H1 (cell line): ENCODE measurements around the gene NFAT5. TPM values are rescaled to one million over a fixed set of nuclear protein-coding genes. Genes with fewer than 3 reads are reported as not detected.

ENCODE experiments used
- BCL11A ChIP-seq, 2 experiments: IDR thresholded peaks; one replicate each; pipeline ENCODE4 v1.6.1; 2011; ENCODE audit warnings: low read depth in 2 of 2, low read length in 2 of 2, mild to moderate bottlenecking in 2 of 2
- BRCA1 ChIP-seq: IDR thresholded peaks from 2 replicates; pipeline ENCODE4 v1.6.1; 2012; ENCODE audit warnings: low read depth, low read length, improper control_type of control experiment
- CBX8 ChIP-seq: fragments of 300-800, 300-1000 bp; sonication (generic); IDR thresholded peaks from 2 replicates; pipeline ENCODE4 v1.7.1; 2016; ENCODE audit warnings: low read depth, low read length, borderline replicate concordance
- KDM5A ChIP-seq: fragments of 200-600 bp; IDR thresholded peaks from 2 replicates; pipeline ENCODE4 v1.7.1; 2012; ENCODE audit warnings: mild to moderate bottlenecking, low read length, inconsistent platforms, mixed read lengths
- NANOG ChIP-seq: IDR thresholded peaks from 2 replicates; pipeline ENCODE4 v1.6.1; 2011; ENCODE audit warnings: low read length, low read depth, mild to moderate bottlenecking, inconsistent platforms; ENCODE audit not compliant: insufficient read depth, poor library complexity, severe bottlenecking
- TAF1 ChIP-seq: IDR thresholded peaks from 2 replicates; pipeline ENCODE4 v1.6.1; 2011; ENCODE audit warnings: mild to moderate bottlenecking, low read depth, low read length
- USF2 ChIP-seq: IDR thresholded peaks from 2 replicates; pipeline ENCODE4 v1.6.1; 2011; ENCODE audit warnings: low read length, improper control_type of control experiment
- polyA plus RNA-seq, 7 experiments: library from polyadenylated mRNA; depleted of rRNA in 3 of 7; stranded (reverse) in 5 of 7; unstranded in 2 of 7; fragments of >200 nt in 5 of 7; fragments of 200-250 nt in 2 of 7; gene quantifications; 1 replicate in 5 of 7; 2 replicates in 1 of 7; 4 replicates in 1 of 7; pipeline versions ENCODE4 v1.2.1 to v1.2.3, GENCODE V29; 2011 to 2013; ENCODE audit warnings: missing spikeins in 2 of 7, mixed read lengths in 2 of 7
- total RNA-seq: library from RNA; stranded (reverse); fragmentation: NEBNext Ultra II Directional; extraction: Animal tissue kit (Norgen Biotek cat#: 25700); gene quantifications from 2 replicates; pipeline ENCODE4 v1.2.1, GENCODE V29; 2021

Gene NFAT5
- total and polyA plus RNA-seq, 2 of the 8 experiments (the other 6 are each of a cell fraction or from before 2014, with no cell fraction given), result 8.9 to 29.0 TPM

- TF ChIP-seq CBX8 (no peak), KDM5A (no peak), TAF1 (no peak), BCL11A (IDR thresholded peaks at IDR 0.05; ENCODE audit: low read depth in 2 of 2, low read length in 2 of 2) (no peak), NANOG (no peak), BRCA1 (no peak), USF2 (no peak)
These were observed 30.4 kb upstream of the NFAT5 start (continued) for GRCh38 chr16:69535123-69536050.
